ENCODE data around the gene WEE1. TPM values are rescaled to one million over a fixed set of nuclear protein-coding genes. Genes with fewer than 3 reads are reported as not detected.

The WEE1 gene
- total RNA-seq, 1 experiment from 2014 or later: 54.9 TPM

- Histone ChIP-seq H3K27me3 (replicated peaks; ENCODE audit: insufficient read depth, low read depth, low read length, poor library complexity) (no peaks in the 10 kb centered on the region), H3K9me3 (ENCODE audit: low read depth, low read length, poor library complexity, severe bottlenecking) (no peaks in the 10 kb centered on the region), H3K4me1 (ENCODE audit: insufficient read depth, low read length, poor library complexity, severe bottlenecking) (no peaks in the 10 kb centered on the region), H3K36me3 (ENCODE audit: insufficient read depth, low read length, poor library complexity, severe bottlenecking) (no peaks in the 10 kb centered on the region), H3K4me3 (ENCODE audit: low read depth, low read length, poor library complexity, severe bottlenecking) (no peak overlapping the region), H3K27ac (ENCODE audit: low read depth, low read length, poor library complexity, severe bottlenecking) (no peak overlapping the region)
- ChIA-PET CTCF (no interaction called here), POLR2A (ENCODE audit: low non-redundant PET) (no interaction called here)
- TF ChIP-seq, protein P1, sequence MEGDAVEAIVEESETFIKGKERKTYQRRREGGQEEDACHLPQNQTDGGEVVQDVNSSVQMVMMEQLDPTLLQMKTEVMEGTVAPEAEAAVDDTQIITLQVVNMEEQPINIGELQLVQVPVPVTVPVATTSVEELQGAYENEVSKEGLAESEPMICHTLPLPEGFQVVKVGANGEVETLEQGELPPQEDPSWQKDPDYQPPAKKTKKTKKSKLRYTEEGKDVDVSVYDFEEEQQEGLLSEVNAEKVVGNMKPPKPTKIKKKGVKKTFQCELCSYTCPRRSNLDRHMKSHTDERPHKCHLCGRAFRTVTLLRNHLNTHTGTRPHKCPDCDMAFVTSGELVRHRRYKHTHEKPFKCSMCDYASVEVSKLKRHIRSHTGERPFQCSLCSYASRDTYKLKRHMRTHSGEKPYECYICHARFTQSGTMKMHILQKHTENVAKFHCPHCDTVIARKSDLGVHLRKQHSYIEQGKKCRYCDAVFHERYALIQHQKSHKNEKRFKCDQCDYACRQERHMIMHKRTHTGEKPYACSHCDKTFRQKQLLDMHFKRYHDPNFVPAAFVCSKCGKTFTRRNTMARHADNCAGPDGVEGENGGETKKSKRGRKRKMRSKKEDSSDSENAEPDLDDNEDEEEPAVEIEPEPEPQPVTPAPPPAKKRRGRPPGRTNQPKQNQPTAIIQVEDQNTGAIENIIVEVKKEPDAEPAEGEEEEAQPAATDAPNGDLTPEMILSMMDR (conservative IDR thresholded peaks at IDR 0.05; ENCODE audit: low read depth, low read length): no peak
- no peak for TF ChIP-seq EZH2 (IDR thresholded peaks at IDR 0.05; ENCODE audit: borderline replicate concordance, low read depth, low read length, poor library complexity, severe bottlenecking)
- no TSS peak for BruUV-seq (replicated peaks)
- DNase-seq (ENCODE audit: low spot score): no peak
- intact Hi-C loops (cut with micrococcal nuclease; ENCODE audit: unreplicated experiment): no loop called here
These were observed 51.0 kb downstream of the WEE1 start for GRCh38 chr11:9624448-9624847.

DNA sequence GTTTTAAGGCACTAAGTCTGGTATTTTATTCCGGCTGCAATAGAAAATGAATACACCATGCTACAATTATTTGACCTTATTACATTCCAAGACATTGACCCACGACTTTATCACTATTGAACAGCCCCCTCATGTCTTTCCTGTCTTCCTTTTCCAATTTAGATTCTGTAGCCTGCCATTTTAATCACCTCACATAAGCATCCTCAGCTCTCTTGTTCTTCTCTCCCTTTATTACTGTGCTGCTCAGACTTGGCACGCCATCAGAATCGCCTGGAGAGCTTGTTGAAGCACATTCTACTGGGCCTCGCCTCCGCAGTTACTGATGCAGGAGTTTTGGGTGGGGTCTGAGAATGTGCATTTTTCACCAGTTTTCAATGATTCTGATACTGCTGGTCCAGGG lies 51.7 kb downstream of the WEE1 start:
- POLR2A ChIA-PET (ENCODE audit: low non-redundant PET): no interaction called here
- TF ChIP-seq, protein P1 (conservative IDR thresholded peaks at IDR 0.05; ENCODE audit: low read depth, low read length): no peak
- no peak for TF ChIP-seq EZH2 (IDR thresholded peaks at IDR 0.05; ENCODE audit: borderline replicate concordance, low read depth, low read length, poor library complexity, severe bottlenecking)
- CTCF ChIA-PET: no interaction called here
- no peaks in the 10 kb centered on the region for H3K27me3 ChIP-seq (replicated peaks; ENCODE audit: insufficient read depth, low read depth, low read length, poor library complexity)
- no peak overlapping the region for H3K4me3 ChIP-seq (ENCODE audit: low read depth, low read length, poor library complexity, severe bottlenecking)
- no peaks in the 10 kb centered on the region for H3K4me1 ChIP-seq (ENCODE audit: insufficient read depth, low read length, poor library complexity, severe bottlenecking)
- intact Hi-C loops (cut with micrococcal nuclease; ENCODE audit: unreplicated experiment): no loop called here
- DNase-seq (ENCODE audit: low spot score): no peak
- no peaks in the 10 kb centered on the region for H3K36me3 ChIP-seq (ENCODE audit: insufficient read depth, low read length, poor library complexity, severe bottlenecking)
- H3K27ac ChIP-seq (ENCODE audit: low read depth, low read length, poor library complexity, severe bottlenecking): no peak overlapping the region
- no TSS peak for BruUV-seq (replicated peaks)
- no peaks in the 10 kb centered on the region for H3K9me3 ChIP-seq (ENCODE audit: low read depth, low read length, poor library complexity, severe bottlenecking)

GRCh38 chr11:9625728-9626127 lies 52.3 kb downstream of the WEE1 start:
- POLR2A ChIA-PET (ENCODE audit: low non-redundant PET): no interaction called here

More at GRCh38 chr11:9625728-9626127, 52.3 kb downstream of the WEE1 start:
- no TSS peak for BruUV-seq (replicated peaks)
- no peaks in the 10 kb centered on the region for H3K4me1 ChIP-seq (ENCODE audit: insufficient read depth, low read length, poor library complexity, severe bottlenecking)
- H3K9me3 ChIP-seq (ENCODE audit: low read depth, low read length, poor library complexity, severe bottlenecking): no peaks in the 10 kb centered on the region
- DNase-seq (ENCODE audit: low spot score): no peak
- H3K4me3 ChIP-seq (ENCODE audit: low read depth, low read length, poor library complexity, severe bottlenecking): no peak overlapping the region
- no peaks in the 10 kb centered on the region for H3K36me3 ChIP-seq (ENCODE audit: insufficient read depth, low read length, poor library complexity, severe bottlenecking)
- no peaks in the 10 kb centered on the region for H3K27me3 ChIP-seq (replicated peaks; ENCODE audit: insufficient read depth, low read depth, low read length, poor library complexity)
- intact Hi-C loops (cut with micrococcal nuclease; ENCODE audit: unreplicated experiment): no loop called here
- TF ChIP-seq, protein P1 (conservative IDR thresholded peaks at IDR 0.05; ENCODE audit: low read depth, low read length): no peak
- TF ChIP-seq EZH2 (IDR thresholded peaks at IDR 0.05; ENCODE audit: borderline replicate concordance, low read depth, low read length, poor library complexity, severe bottlenecking): no peak
- no peak overlapping the region for H3K27ac ChIP-seq (ENCODE audit: low read depth, low read length, poor library complexity, severe bottlenecking)
- CTCF ChIA-PET: no interaction called here
